Naive thymus-derived CD4-positive, alpha-beta T cell (primary cell): ENCODE data around the gene YWHAE. TPM values are rescaled to one million over a fixed set of nuclear protein-coding genes. Genes with fewer than 3 reads are reported as not detected.
"Not testable (repeated sequence)": the region's sequence is repeated elsewhere in the genome, so short reads cannot be mapped to it uniquely, and the experiment has no call there.

Experiments
- ATAC-seq: fragments of 150-1000 bp; cut with Tn5 transposase; 2 replicates; pipeline ENCODE4 v1.10.0; 2021; ENCODE audit warnings: mild to moderate bottlenecking, moderate library complexity
- CTCF ChIA-PET: fragments of 350-600 bp; sonication (Branson Sonifier 250); formaldehyde crosslinking; loops from one replicate; lab custom pipeline; 2021; ENCODE audit warnings: antibody characterized with exemption; lab: Charles Lee
- POLR2A ChIA-PET: fragments of 350-600 bp; sonication (Branson Sonifier 250); formaldehyde crosslinking; loops from one replicate; lab custom pipeline; 2021; ENCODE audit warnings: antibody characterized with exemption, inconsistent platforms; lab: Charles Lee
- DNase-seq, 9 donors: peaks; one replicate each; pipeline versions ENCODE4 v3.0.0 to v3.0.0-alpha.2; 2020 to 2022; ENCODE audit warnings: mixed read lengths in 1 of 9
- H3K27ac ChIP-seq: one replicate; pipeline ENCODE4 v1.7.0; 2013; ENCODE audit warnings: mild to moderate bottlenecking, low read depth, low read length, moderate library complexity
- H3K27me3 ChIP-seq, 2 donors: one replicate each; pipeline ENCODE4 v1.7.0; 2013; ENCODE audit warnings: low read length in 2 of 2, mild to moderate bottlenecking in 2 of 2, moderate library complexity in 2 of 2; ENCODE audit not compliant: control insufficient read depth in 2 of 2, insufficient read depth in 2 of 2
- H3K36me3 ChIP-seq, 3 experiments: 1 replicate in 2 of 3; 2 replicates in 1 of 3; pipeline ENCODE4 v1.7.0; 2013; ENCODE audit warnings: low read length in 3 of 3, mild to moderate bottlenecking in 3 of 3, moderate library complexity in 1 of 3; ENCODE audit not compliant: insufficient read depth in 3 of 3, control insufficient read depth in 2 of 3
- H3K4me1 ChIP-seq, 2 donors: one replicate each; pipeline ENCODE4 v1.7.0; 2013; ENCODE audit warnings: low read length in 2 of 2, mild to moderate bottlenecking in 2 of 2, moderate library complexity in 1 of 2; ENCODE audit not compliant: control insufficient read depth in 2 of 2, insufficient read depth in 2 of 2
- H3K4me3 ChIP-seq: 2 replicates; pipeline ENCODE4 v1.7.0; 2013; ENCODE audit warnings: mild to moderate bottlenecking, low read length
- H3K9me3 ChIP-seq, 3 experiments: 1 replicate in 2 of 3; 2 replicates in 1 of 3; pipeline ENCODE4 v1.7.0; 2013; ENCODE audit warnings: low read length in 3 of 3; ENCODE audit not compliant: control insufficient read depth in 2 of 3
- H3K27ac Mint-ChIP-seq, 9 donors: one replicate each; pipeline ENCODE4 v1.8.0; 2020 to 2022; ENCODE audit warnings: mixed read lengths in 9 of 9, mild to moderate bottlenecking in 8 of 9, moderate library complexity in 5 of 9, inconsistent platforms in 2 of 9
- H3K27me3 Mint-ChIP-seq, 5 donors: one replicate each; pipeline ENCODE4 v1.8.0; 2021 to 2022; ENCODE audit warnings: mixed read lengths in 5 of 5, mild to moderate bottlenecking in 1 of 5
- H3K36me3 Mint-ChIP-seq, 5 donors: one replicate each; pipeline ENCODE4 v1.8.0; 2020 to 2022; ENCODE audit warnings: mixed read lengths in 5 of 5, mild to moderate bottlenecking in 3 of 5, inconsistent platforms in 1 of 5
- H3K4me1 Mint-ChIP-seq, 7 donors: one replicate each; pipeline ENCODE4 v1.8.0; 2020 to 2022; ENCODE audit warnings: mixed read lengths in 7 of 7, mild to moderate bottlenecking in 3 of 7, inconsistent platforms in 1 of 7
- H3K4me3 Mint-ChIP-seq, 10 donors: one replicate each; pipeline ENCODE4 v1.8.0; 2020 to 2022; ENCODE audit warnings: mild to moderate bottlenecking in 10 of 10, mixed read lengths in 10 of 10, moderate library complexity in 6 of 10, inconsistent platforms in 2 of 10
- H3K9me3 Mint-ChIP-seq, 11 donors: one replicate each; pipeline ENCODE4 v1.8.0; 2020 to 2022; ENCODE audit warnings: mixed read lengths in 11 of 11, mild to moderate bottlenecking in 4 of 11, inconsistent platforms in 1 of 11, moderate library complexity in 1 of 11
- intact Hi-C, 2 donors: fragments of 100-400 bp; cut with micrococcal nuclease; formaldehyde crosslinking; loops; one replicate each; pipeline ENCODE4 v1.15.1; 2023
- polyA plus RNA-seq, 2 donors: library from polyadenylated mRNA; unstranded; fragments of 300-500 nt; fragmentation: Illumina TruSeq; gene quantifications; one replicate each; pipeline ENCODE4 v1.2.3, GENCODE V29; 2021
- total RNA-seq, 6 experiments: library from RNA in 5 of 6; stranded (reverse) in 5 of 6; gene quantifications; 1 replicate in 5 of 6; 2 replicates in 1 of 6; pipeline ENCODE4 v1.2.3 and lab custom pipeline; 2021 to 2026

YWHAE gene
- total and polyA plus RNA-seq, 7 experiments from 2014 or later, result 30.6 to 317 (median 127) TPM

DNA sequence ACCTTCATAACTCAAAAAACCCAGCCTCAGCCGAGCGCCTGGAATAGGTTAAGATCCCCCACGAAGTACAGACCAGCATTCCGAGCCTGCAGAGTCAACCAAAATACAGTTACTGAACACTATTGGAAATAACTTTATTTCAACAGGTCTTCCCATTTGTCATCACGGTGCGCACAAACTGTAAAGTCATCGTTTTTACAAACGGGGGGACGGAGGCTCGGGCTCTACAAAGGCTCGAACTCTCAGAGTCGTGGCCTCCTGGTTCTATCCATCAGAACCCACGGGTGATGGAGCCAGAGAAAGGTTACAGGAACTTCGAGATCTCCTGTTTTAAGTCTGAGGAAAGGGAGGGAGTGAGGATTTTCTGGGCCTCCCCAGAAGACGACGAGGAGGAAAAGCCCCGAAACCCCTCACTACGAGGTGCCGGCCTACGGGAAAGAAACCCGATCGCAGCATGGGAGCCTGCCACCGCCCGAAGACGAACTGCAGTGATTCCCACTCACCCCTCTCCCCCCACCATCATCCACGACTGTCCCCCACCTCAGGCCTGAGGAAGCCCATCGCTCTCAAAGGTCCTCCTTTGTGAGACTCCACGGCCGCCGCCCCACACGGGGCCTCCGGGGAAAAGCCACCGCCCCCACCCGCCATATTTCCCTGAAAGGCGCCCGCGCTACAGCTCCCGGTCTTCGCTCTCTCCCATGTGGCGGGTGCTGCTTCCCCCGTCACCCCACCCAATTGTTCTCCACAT is 917 bp downstream of the YWHAE start:
- H3K36me3 ChIP-seq, result peaks cover 0 to 13% (median 0%) of the 10 kb centered on the region in 3 experiments
- peak; percentile 19 for ATAC-seq
- no peaks in the 10 kb centered on the region for H3K9me3 ChIP-seq
- CTCF ChIA-PET, result no interaction called here
- intact Hi-C loops, result loop anchor here (1.0 to 2.0 kb wide), 3 partner anchors 21 to 34 kb away; no protein-coding TSS in a partner anchor
- peaks cover 25 to 53% (median 42%) of the 10 kb centered on the region in 7 donors for H3K4me1 Mint-ChIP-seq
- H3K27me3 ChIP-seq, result no peaks in the 10 kb centered on the region
- POLR2A ChIA-PET, result interaction anchor here (0.6 to 1.7 kb wide), 10 partner anchors 9 to 117 kb away, joined by 3 to 15 read pairs (median 5); partner anchors contain the start of genes CRK and INPP5K
- peak overlapping the region; percentile 100 for H3K4me3 ChIP-seq
- peaks cover 27 to 29% of the 10 kb centered on the region in 2 donors for H3K4me1 ChIP-seq
- H3K27me3 Mint-ChIP-seq, result peaks cover 0 to 6% (median 0%) of the 10 kb centered on the region in 5 donors
- H3K27ac Mint-ChIP-seq, result peak overlapping the region; percentile 97 to 100 (median 99)
- peak overlapping the region; percentile 98 for H3K27ac ChIP-seq
- H3K4me3 Mint-ChIP-seq, result peak overlapping the region; percentile 97 to 100 (median 99)
- peak in 7 of 9 donors; percentile 12 to 56 (median 22) for DNase-seq
- peaks cover 3 to 16% (median 5%) of the 10 kb centered on the region in 5 donors for H3K36me3 Mint-ChIP-seq
- H3K9me3 Mint-ChIP-seq, result peaks cover 0 to 5% (median 0%) of the 10 kb centered on the region in 11 donors

DNA sequence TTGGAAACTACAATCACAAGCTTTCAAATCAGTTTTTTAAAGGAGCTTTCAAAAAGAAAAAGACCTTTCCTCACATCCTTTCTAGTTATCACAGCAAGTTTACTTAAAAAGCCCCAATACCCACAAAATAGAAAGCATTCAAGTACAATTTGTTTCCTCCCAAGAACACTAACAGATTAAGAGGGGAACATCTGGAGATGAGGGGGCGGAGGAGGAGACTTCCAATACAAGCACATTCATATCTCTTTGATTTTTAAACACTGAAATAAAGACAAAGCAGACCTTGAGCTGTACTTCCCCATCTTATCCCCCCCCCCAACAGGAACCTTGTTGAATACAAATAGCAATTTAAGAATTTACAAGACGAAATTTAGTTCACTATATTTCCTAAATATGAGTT is 2.0 kb downstream of the YWHAE start:
- Mint-ChIP-seq H3K9me3 (peaks cover 0 to 5% (median 0%) of the 10 kb centered on the region in 11 donors), H3K27me3 (peaks cover 0 to 6% (median 0%) of the 10 kb centered on the region in 5 donors), H3K27ac (peak overlapping the region; percentile 97 to 100 (median 99)), H3K4me1 (peaks cover 32 to 64% (median 50%) of the 10 kb centered on the region in 7 donors), H3K36me3 (peaks cover 3 to 16% (median 7%) of the 10 kb centered on the region in 5 donors), H3K4me3 (peak overlapping the region; percentile 97 to 100 (median 99))
- peaks cover 0 to 13% (median 0%) of the 10 kb centered on the region in 3 experiments for H3K36me3 ChIP-seq
- peak overlapping the region; percentile 98 for H3K27ac ChIP-seq
- no peak for DNase-seq
- H3K27me3 ChIP-seq, result no peaks in the 10 kb centered on the region
- no peaks in the 10 kb centered on the region for H3K9me3 ChIP-seq
- ATAC-seq, result no peak
- peak overlapping the region; percentile 100 for H3K4me3 ChIP-seq
- POLR2A ChIA-PET, result interaction anchor here (0.6 to 1.5 kb wide), 2 partner anchors 21 to 24 kb away, joined by 3 to 10 read pairs; no protein-coding TSS in a partner anchor
- H3K4me1 ChIP-seq, result peaks cover 36% of the 10 kb centered on the region in 2 donors
- intact Hi-C loops, result loop anchor here (1.0 to 2.0 kb wide), 3 partner anchors 20 to 33 kb away; no protein-coding TSS in a partner anchor
- CTCF ChIA-PET, result interaction anchor here (0.6 kb wide), 1 partner anchor 33 kb away, joined by 3 read pairs; no protein-coding TSS in a partner anchor

DNA sequence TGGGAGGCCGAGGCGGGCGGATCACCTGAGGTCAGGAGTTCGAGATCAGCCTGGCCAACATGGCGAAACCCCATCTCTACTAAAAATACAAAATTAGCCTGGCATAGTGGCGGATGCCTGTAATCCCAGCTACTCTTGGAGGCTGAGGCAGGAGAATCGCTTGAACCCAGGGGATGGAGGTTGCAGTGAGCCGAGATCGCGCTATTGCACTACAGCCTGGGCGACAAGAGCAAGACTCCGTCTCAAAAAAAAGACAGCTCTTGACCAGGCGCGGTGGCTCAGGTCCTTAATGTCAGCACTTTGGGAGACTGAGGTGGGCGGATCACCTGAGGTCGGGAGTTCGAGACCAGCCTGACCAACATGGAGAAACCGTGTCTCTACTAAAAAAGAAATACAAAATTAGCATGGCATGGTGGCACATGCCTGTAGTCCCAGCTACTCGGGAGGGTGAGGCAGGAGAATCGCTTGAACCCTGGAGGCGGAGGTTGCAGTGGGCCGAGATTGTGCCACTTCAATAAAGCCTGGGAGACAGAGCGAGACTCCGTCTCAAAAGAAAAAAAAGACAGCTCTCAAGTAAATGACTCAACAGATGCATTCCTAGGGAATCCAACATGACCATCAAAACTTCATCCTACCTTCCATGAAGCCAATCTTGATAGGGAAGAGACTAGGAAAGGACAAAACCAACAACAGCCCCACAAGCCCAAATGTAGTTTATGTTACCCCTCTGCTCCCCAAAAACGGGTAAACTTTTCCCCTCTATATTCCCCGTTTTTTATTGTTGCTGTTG is 4.0 kb downstream of the YWHAE start:
- H3K9me3 ChIP-seq, H3K27ac ChIP-seq, POLR2A ChIA-PET, DNase-seq, H3K27me3 Mint-ChIP-seq, intact Hi-C loops, H3K27me3 ChIP-seq, H3K9me3 Mint-ChIP-seq, H3K4me3 ChIP-seq, ATAC-seq: not testable (repeated sequence)
- H3K4me1 ChIP-seq, result peaks cover 47 to 52% of the 10 kb centered on the region in 2 donors
- Mint-ChIP-seq H3K4me3 (peak overlapping the region in 8 of 10 donors; percentile 23 to 99 (median 35)), H3K36me3 (peaks cover 3 to 16% (median 7%) of the 10 kb centered on the region in 5 donors), H3K4me1 (peaks cover 50 to 83% (median 56%) of the 10 kb centered on the region in 7 donors), H3K27ac (peak overlapping the region in 5 of 9 donors; percentile 17 to 72 (median 71))
- CTCF ChIA-PET, result interaction anchor here (1.0 kb wide), 1 partner anchor 31 kb away, joined by 5 read pairs; no protein-coding TSS in a partner anchor
- peaks cover 0 to 13% (median 0%) of the 10 kb centered on the region in 3 experiments for H3K36me3 ChIP-seq

DNA sequence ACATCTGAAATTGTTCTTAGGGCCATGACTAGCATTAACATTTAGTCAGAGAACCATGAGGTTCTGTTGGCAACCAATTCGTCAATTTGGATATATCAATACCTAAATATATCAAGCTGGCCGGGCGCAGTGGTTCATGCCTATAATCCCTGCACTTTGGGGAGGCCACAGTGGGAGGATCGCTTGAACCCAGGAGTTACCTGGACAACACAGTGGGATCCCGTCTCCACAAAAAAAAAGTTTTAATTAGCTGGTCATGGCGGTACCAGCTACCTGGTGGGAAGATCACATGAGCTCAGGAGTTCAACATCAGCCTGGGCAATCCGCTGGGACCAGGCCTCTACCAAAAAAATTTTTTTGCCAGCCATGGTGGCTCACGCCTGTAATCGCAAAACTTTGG is 8.4 kb downstream of the YWHAE start:
- DNase-seq, result no peak
- Mint-ChIP-seq H3K36me3 (peaks cover 0 to 10% (median 0%) of the 10 kb centered on the region in 5 donors), H3K4me1 (peaks cover 47 to 95% (median 64%) of the 10 kb centered on the region in 7 donors), H3K4me3 (peak overlapping the region in 5 of 10 donors; percentile 32 to 78 (median 51)), H3K9me3 (peaks cover 0 to 2% (median 0%) of the 10 kb centered on the region in 11 donors), H3K27ac (peak overlapping the region in 4 of 9 donors; percentile 48 to 65 (median 61)), H3K27me3 (no peaks in the 10 kb centered on the region)
- no peaks in the 10 kb centered on the region for H3K27me3 ChIP-seq
- H3K9me3 ChIP-seq, result no peaks in the 10 kb centered on the region
- no peak for ATAC-seq
- peak overlapping the region; percentile 6 for H3K27ac ChIP-seq
- CTCF ChIA-PET, result interaction anchor here (0.9 to 3.7 kb wide), 3 partner anchors 20 to 96 kb away, joined by 4 to 18 read pairs (median 4); no protein-coding TSS in a partner anchor
- intact Hi-C loops, result no loop called here
- POLR2A ChIA-PET, result interaction anchor here (0.6 to 1.1 kb wide), 2 partner anchors 28 to 56 kb away, joined by 3 to 4 read pairs; no protein-coding TSS in a partner anchor
- peaks cover 47 to 77% of the 10 kb centered on the region in 2 donors for H3K4me1 ChIP-seq
- no peak overlapping the region for H3K4me3 ChIP-seq
- H3K36me3 ChIP-seq, result peaks cover 0 to 5% (median 0%) of the 10 kb centered on the region in 3 experiments

DNA sequence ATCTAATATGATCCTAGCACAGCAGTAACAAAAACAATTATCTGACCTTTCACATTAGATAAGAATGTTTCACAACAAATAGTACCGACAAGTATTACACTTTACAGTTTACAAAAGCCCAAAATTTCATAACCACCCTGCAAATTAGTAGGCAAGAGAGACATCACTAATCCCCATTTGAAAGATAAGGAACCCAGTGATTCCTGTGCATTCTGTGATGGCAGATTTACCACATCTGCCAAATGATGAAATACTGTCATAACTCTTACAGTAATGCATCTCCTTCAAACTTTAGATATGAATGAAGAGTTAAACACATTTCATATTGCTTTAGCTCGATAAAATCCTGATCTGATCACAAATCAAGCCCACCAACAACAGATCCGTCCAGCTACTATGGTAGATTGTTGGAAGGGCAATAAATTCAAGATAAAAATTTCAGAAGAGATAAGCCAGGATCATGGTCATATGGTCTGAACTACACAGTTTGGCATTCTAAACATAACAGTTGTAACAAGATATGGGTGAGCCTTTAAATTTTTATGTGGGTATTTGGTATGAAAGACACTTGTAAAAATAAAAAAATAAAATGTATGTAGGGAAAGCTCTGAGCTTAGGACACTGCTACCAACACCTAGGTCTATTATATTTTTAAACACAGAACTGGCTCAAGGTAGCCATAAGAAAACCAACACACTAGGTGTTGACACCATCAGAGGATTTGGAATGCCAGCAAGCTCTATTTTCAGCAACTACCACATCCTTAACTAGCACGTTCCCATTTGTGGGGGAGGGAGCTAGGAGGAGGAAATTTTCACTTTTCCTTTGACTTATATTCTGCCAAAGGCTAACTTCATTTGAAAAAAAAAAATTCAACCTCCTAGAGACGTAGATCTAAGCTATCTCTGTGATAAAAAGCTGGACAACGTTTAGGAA is 9.3 kb downstream of the YWHAE start:
- H3K27me3 ChIP-seq, result no peaks in the 10 kb centered on the region
- H3K4me1 Mint-ChIP-seq, result peaks cover 48 to 95% (median 68%) of the 10 kb centered on the region in 7 donors
- CTCF ChIA-PET, result interaction anchor here (0.9 to 3.7 kb wide), 4 partner anchors 19 to 97 kb away, joined by 3 to 18 read pairs (median 4); no protein-coding TSS in a partner anchor
- H3K4me1 ChIP-seq, result peaks cover 56 to 78% of the 10 kb centered on the region in 2 donors
- H3K27me3 Mint-ChIP-seq, result no peaks in the 10 kb centered on the region
- ATAC-seq (peak; percentile 48), DNase-seq (no peak)
- no peaks in the 10 kb centered on the region for H3K36me3 ChIP-seq
- peaks cover 0 to 2% (median 0%) of the 10 kb centered on the region in 11 donors for H3K9me3 Mint-ChIP-seq
- intact Hi-C loops, result no loop called here
- H3K27ac Mint-ChIP-seq, result peak overlapping the region; percentile 32 to 69 (median 50)
- POLR2A ChIA-PET, result interaction anchor here (0.6 to 1.9 kb wide), 3 partner anchors 9 to 127 kb away, joined by 3 to 6 read pairs (median 4); no protein-coding TSS in a partner anchor
- H3K9me3 ChIP-seq, result no peaks in the 10 kb centered on the region
- H3K4me3 ChIP-seq, result no peak overlapping the region
- H3K4me3 Mint-ChIP-seq, result peak overlapping the region; percentile 1 to 73 (median 28)
- peaks cover 0 to 6% (median 0%) of the 10 kb centered on the region in 5 donors for H3K36me3 Mint-ChIP-seq
- H3K27ac ChIP-seq, result peak overlapping the region; percentile 6
